ENCODE measurements around the gene PLPPR4. TPM values are rescaled to one million over a fixed set of nuclear protein-coding genes. Genes with fewer than 3 reads are reported as not detected.
"Not testable (repeated sequence)": the region's sequence is repeated elsewhere in the genome, so short reads cannot be mapped to it uniquely, and the experiment has no call there.

Gene PLPPR4
- total RNA-seq, 4 donors from 2014 or later: 0.63 to 1.2 (median 0.79) TPM

DNA sequence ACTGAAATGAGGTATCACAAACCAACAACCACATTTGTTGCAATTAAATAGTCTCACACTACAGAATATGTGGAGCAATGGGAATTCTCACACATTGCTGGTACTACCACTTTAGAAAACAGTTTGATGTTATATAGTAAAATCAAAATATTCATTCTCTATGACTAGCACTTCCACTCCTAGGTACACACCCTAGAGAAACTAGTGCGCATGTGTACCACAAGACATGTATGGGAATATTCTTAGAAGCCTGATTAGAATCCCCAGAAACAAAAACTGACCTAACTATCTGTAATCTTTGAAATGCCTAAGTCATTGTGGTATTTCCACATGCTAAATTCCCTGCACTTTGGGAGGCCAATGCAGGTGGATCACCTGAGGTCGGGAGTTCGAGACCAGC, 18.1 kb upstream of the PLPPR4 start:
- H3K36me3 ChIP-seq: no peaks in the 10 kb centered on the region
- H3K4me3 ChIP-seq (replicated peaks in 1 of 3): no peak overlapping the region
- H3K27ac ChIP-seq: no peak overlapping the region
- 93 to 94% methylated on average over 3 of the region's 3 CpGs for WGBS, 2 donors
- H3K9me3 ChIP-seq: no peaks in the 10 kb centered on the region
- no peak for TF ChIP-seq POLR2A (IDR thresholded peaks at IDR 0.05)
- TF ChIP-seq, protein P1, sequence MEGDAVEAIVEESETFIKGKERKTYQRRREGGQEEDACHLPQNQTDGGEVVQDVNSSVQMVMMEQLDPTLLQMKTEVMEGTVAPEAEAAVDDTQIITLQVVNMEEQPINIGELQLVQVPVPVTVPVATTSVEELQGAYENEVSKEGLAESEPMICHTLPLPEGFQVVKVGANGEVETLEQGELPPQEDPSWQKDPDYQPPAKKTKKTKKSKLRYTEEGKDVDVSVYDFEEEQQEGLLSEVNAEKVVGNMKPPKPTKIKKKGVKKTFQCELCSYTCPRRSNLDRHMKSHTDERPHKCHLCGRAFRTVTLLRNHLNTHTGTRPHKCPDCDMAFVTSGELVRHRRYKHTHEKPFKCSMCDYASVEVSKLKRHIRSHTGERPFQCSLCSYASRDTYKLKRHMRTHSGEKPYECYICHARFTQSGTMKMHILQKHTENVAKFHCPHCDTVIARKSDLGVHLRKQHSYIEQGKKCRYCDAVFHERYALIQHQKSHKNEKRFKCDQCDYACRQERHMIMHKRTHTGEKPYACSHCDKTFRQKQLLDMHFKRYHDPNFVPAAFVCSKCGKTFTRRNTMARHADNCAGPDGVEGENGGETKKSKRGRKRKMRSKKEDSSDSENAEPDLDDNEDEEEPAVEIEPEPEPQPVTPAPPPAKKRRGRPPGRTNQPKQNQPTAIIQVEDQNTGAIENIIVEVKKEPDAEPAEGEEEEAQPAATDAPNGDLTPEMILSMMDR (IDR thresholded peaks at IDR 0.05): no peak
- H3K27me3 ChIP-seq: no peaks in the 10 kb centered on the region
- H3K4me1 ChIP-seq: no peaks in the 10 kb centered on the region
- no peak for DNase-seq
- intact Hi-C loops (cut with DNase I): no loop called here

- no peak for DNase-seq
- Histone ChIP-seq H3K27me3 (no peaks in the 10 kb centered on the region), H3K36me3 (no peaks in the 10 kb centered on the region), H3K4me1 (no peaks in the 10 kb centered on the region), H3K9me3 (no peaks in the 10 kb centered on the region), H3K27ac (no peak overlapping the region), H3K4me3 (replicated peaks in 1 of 3) (no peak overlapping the region)
- WGBS, 2 donors: 84 to 88% methylated on average over 2 of the region's 2 CpGs
- intact Hi-C loops (cut with DNase I): no loop called here
- no peak for TF ChIP-seq POLR2A (IDR thresholded peaks at IDR 0.05)
- TF ChIP-seq, protein P1 (IDR thresholded peaks at IDR 0.05): no peak
Measured at GRCh38 chr1:99247199-99247598, 17.1 kb upstream of the PLPPR4 start.

DNA sequence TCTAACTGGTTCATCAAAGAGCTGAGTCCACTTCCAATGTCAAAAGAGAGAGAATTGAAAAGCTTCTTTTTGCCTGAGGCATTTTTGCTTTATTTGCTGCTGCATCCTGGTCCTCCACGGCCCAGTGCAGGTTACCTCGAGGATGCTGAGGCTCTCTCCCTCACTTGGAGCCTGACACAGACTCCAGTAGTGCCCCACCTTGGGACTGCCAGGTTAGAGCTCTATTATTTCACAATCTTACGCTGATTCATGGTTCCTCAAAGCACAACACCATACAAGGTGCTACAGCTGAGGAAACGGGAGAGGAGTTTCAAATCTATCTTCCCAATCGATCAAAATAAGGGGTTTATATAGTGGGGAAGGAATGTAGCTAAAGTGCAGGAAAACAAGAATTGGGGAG, 13.6 kb upstream of the PLPPR4 start:
- TF ChIP-seq, protein P1 (IDR thresholded peaks at IDR 0.05): no peak
- no peak for TF ChIP-seq POLR2A (IDR thresholded peaks at IDR 0.05)
- H3K4me3 ChIP-seq (replicated peaks in 1 of 3): no peak overlapping the region
- DNase-seq: no peak
- H3K27ac ChIP-seq: no peak overlapping the region
- 79 to 81% methylated on average over 5 of the region's 5 CpGs for WGBS, 2 donors
- H3K36me3 ChIP-seq: no peaks in the 10 kb centered on the region
- no peaks in the 10 kb centered on the region for H3K27me3 ChIP-seq
- no peaks in the 10 kb centered on the region for H3K4me1 ChIP-seq
- intact Hi-C loops (cut with DNase I): no loop called here
- no peaks in the 10 kb centered on the region for H3K9me3 ChIP-seq

DNA sequence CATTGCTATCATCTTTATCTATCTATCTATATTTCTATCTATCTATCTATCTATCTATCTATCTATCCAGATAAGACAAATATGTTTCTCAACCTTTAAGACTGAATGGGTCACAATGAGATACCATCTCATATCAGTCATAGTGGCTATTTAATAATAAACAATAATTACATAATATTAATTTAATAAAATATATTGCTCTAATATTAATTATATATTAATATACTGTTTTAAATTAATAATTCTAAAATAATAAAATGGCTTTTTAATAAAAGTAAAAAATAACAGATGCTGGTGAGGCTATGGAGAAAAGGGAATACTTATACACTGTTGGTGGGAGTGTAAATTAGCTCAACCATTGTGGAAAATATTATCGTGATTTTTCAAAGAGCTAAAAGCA, 13.0 kb upstream of the PLPPR4 start:
- WGBS, 2 donors: 91 to 95% methylated on average over 1 of the region's 1 CpG
- Histone ChIP-seq H3K27me3 (no peaks in the 10 kb centered on the region), H3K36me3 (no peaks in the 10 kb centered on the region), H3K9me3 (no peaks in the 10 kb centered on the region), H3K4me1 (no peaks in the 10 kb centered on the region), H3K4me3 (replicated peaks in 1 of 3) (no peak overlapping the region), H3K27ac (no peak overlapping the region)
- intact Hi-C loops (cut with DNase I): no loop called here
- no peak for DNase-seq
- TF ChIP-seq, protein P1 (IDR thresholded peaks at IDR 0.05): no peak

DNA sequence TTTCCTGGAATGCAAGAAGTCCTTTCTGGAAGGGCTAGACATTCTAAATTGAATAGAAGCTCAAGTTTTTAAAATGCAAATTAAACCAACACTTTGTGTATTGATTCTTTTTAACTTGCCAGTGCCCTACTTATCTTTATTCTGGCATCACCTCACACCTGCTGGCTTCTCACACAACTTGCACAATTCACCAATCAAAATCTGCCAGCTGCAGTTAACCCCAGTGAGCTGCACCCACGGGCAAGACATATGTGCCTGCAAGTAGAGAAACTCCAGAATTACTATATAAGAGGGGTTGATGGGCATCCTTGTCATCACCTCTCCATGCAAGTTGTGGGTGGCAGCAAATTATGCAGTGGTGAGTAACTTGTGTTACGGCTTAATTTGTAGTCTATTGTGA, 11.7 kb upstream of the PLPPR4 start:
- TF ChIP-seq POLR2A (IDR thresholded peaks at IDR 0.05): no peak
- TF ChIP-seq, protein P1 (IDR thresholded peaks at IDR 0.05): no peak
- 70 to 72% methylated on average over 2 of the region's 2 CpGs for WGBS, 2 donors
- intact Hi-C loops (cut with DNase I): no loop called here
- Histone ChIP-seq H3K36me3 (no peaks in the 10 kb centered on the region), H3K27me3 (no peaks in the 10 kb centered on the region), H3K4me3 (replicated peaks in 1 of 3) (no peak overlapping the region), H3K4me1 (no peaks in the 10 kb centered on the region), H3K9me3 (no peaks in the 10 kb centered on the region), H3K27ac (no peak overlapping the region)
- DNase-seq: no peak

- DNase-seq; intact Hi-C loops (cut with DNase I); H3K4me3 ChIP-seq (replicated peaks in 1 of 3); H3K27me3 ChIP-seq; H3K4me1 ChIP-seq; H3K27ac ChIP-seq; H3K36me3 ChIP-seq; H3K9me3 ChIP-seq: not testable (repeated sequence)
- 97% methylated on average over 3 of the region's 3 CpGs for WGBS, 2 donors
Measured at GRCh38 chr1:99260402-99260801, 3.9 kb upstream of the PLPPR4 start.

All from thyroid gland (tissue), 4 donors.